NCI-H2029 treated with DMSO at 0.1 percent for 48 hours (cell line): ENCODE measurements around the gene KLHL7.

Experiments
- DNase-seq: peaks from one replicate; lab custom pipeline; 2025; lab: John Stamatoyannopoulos, UW

The KLHL7 gene, protein sequence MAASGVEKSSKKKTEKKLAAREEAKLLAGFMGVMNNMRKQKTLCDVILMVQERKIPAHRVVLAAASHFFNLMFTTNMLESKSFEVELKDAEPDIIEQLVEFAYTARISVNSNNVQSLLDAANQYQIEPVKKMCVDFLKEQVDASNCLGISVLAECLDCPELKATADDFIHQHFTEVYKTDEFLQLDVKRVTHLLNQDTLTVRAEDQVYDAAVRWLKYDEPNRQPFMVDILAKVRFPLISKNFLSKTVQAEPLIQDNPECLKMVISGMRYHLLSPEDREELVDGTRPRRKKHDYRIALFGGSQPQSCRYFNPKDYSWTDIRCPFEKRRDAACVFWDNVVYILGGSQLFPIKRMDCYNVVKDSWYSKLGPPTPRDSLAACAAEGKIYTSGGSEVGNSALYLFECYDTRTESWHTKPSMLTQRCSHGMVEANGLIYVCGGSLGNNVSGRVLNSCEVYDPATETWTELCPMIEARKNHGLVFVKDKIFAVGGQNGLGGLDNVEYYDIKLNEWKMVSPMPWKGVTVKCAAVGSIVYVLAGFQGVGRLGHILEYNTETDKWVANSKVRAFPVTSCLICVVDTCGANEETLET

GRCh38 chr7:23105644-23106056 is at the start of gene KLHL7:
TSS of gene KLHL7 (plus strand) at chr7:23105785. CDS start at chr7:23106027, 242 bp downstream.
- peak; percentile 35 for DNase-seq

GRCh38 chr7:23058408-23059096 is 47.0 kb upstream of the KLHL7 start:
- no peak for DNase-seq

DNA sequence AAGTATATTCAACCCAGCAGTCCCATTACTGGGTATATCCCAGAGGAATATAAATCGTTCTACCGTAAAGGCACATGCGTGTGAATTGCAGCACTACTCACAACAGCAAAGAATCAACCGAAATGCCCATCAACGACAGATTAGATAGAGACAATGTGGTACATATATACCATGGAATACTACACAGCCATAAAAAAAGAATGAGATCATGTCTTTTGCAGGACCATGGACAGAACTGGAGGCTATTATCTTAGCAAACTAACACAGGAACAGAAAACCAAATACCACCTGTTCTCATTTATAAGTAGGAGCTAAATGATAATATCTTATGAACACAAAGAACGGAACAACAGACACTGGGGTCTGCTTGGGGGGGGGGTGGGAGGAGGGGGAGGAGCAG is 44.3 kb upstream of the KLHL7 start:
- DNase-seq: no peak

DNA sequence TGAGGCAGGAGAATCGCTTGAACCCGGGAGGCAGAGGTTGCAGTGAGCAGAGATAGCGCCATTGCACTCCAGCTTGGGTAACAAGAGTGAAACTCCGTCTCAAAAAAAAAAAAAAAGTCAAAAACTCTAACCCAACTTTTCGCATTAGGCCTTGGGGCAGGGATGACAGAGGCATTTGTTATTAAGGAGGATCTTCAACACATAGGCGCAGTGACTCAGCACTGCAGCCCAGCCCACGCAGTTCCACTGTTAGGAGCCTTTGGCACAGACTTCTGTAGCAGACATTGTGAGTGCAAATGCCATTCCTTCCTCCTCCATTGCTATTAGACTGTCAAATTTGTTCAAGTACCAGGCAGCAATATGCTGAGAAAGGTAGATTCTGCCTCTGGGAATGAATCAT is 43.1 kb upstream of the KLHL7 start:
- no peak for DNase-seq

GRCh38 chr7:23065974-23066373 is 39.6 kb upstream of the KLHL7 start:
- no peak for DNase-seq

GRCh38 chr7:23067271-23067670 is 38.3 kb upstream of the KLHL7 start:
- DNase-seq: no peak

DNA sequence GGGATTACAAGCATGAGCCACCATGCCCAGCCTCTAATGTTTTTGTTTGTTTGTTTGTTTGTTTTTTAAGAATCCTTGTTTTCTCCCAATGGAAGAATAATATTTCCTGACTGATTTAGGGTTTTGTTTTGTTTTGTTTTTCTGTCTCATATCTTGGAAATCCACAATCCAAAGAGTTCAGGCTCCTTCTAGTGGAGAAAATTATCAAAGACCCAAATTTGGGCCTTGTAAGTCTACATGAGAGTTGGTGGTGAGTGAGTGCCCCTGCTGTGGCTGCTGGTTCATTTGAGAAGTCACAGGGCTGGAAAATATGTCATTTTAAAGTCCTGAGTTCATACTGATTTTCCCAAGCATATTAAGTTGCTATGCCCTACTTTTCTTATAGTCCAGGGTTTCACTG is 33.5 kb upstream of the KLHL7 start:
- DNase-seq: no peak

DNA sequence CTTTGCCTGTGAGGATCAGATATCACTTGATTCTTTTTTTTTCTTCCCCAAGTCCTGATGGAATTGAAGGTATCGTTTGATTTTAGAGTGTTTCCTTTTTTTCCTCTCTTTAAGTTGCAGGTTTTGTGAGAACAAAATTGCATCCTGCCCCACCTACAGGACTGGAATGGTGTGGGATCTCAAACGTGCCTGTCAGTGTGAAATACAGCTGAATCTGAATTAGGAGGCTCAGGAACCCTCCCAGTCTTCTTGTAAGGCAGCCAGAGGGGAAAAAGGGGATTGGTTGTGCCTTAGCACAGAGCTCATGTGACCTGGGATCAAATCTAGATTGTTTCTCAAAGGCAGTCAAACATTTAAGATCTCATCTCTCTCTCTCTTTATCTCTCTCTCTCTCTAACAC is 32.7 kb upstream of the KLHL7 start:
- DNase-seq: no peak

GRCh38 chr7:23074443-23075261 is 30.9 kb upstream of the KLHL7 start:
- peak; percentile 67 for DNase-seq

GRCh38 chr7:23075571-23075970 is 30.0 kb upstream of the KLHL7 start:
- no peak for DNase-seq

DNA sequence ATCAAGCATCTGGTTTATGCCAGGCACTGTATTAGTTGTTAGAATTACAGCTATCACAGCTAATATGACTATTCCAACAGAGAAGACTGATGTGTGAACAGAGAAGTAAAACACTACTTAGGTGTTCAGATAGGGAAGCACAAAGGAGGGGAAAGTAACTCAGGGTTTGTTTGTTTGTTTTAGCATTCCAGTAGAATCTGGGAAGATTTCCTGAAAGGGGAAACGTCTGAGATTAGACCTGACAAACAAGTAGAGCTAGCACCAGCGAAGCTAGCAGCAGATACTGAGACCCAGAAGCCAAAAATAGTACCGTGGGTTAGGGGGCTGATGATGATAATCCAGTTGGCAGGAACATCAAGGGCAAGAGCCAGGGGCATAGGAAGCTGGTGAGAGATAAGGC is 28.8 kb upstream of the KLHL7 start:
- no peak for DNase-seq

DNA sequence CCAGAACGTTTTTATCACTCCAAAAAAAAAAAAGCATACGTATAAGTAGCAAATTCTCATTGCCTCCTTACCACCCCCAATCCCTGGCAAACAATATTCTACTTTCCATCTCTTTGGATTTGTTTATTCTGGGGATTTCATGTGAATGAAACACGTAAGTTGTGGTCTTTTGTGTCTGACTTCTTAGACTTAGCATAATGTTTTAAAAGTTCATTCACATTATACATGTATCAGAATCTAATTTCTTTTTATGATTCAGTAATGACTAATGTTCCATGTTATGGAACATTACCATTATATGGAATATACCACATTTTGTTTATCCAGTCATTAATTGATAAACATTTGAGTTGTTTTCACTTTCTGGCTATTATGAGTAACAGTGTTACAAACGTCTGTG is 12.5 kb upstream of the KLHL7 start:
- no peak for DNase-seq

GRCh38 chr7:23093546-23093945 is 12.0 kb upstream of the KLHL7 start:
- DNase-seq: no peak

DNA sequence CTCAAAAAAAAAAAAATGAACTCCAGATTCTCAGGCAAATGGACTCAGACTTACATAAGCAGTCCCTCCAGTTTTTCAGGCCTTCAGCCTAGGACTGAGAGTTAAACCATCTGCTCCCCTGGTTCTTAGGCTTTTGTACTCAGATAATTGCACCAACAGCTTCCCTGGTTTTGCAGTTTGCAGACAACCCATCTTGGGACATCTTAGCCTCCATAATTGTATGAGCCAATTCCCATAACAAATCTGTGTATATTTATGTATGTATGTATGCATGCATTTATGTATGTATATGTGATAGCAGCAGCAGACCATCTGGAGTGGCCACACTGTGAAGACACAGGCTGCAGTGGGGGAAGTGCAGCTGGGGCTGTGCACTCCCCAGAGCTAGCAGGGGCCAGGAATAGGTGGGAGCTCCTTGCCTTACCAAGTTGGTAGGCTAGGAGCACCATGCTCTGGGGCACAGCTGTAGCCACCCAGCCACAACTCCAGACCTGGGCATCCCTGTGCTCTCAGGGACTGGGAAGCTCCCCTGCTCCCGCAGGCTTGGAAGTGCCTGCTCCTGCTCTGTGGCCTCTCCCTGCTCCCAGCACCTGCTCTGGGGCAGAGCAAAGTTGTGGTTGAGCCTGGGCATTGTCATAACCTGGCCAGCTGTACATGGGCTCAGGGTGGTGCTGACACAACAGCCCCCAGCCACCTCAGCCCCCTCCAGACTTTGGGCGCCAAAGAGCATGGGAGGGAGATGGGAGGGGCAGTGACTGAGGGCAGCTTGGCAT is 8.9 kb upstream of the KLHL7 start:
- DNase-seq: no peak

DNA sequence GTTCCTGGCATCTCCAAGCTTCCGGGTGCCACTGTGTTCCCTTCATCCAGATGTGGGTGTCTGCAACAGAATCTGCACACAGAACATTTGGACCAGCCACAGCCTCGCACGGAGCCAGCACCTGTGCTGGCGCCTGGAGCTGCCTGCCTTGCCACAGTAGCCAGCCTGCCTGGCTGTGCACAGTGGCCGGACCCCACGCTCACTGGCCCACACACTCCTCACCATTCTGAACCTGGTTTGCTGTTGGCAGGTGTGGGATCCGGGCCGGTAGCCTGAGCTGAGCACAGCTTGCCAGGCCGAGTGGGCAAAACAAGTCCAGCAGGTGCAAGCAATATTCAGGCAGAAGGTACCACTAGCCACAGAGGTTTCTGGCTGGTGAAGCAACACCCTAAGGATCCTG is 7.6 kb upstream of the KLHL7 start:
- no peak for DNase-seq

GRCh38 chr7:23098460-23098859 is 7.1 kb upstream of the KLHL7 start:
- no peak for DNase-seq

DNA sequence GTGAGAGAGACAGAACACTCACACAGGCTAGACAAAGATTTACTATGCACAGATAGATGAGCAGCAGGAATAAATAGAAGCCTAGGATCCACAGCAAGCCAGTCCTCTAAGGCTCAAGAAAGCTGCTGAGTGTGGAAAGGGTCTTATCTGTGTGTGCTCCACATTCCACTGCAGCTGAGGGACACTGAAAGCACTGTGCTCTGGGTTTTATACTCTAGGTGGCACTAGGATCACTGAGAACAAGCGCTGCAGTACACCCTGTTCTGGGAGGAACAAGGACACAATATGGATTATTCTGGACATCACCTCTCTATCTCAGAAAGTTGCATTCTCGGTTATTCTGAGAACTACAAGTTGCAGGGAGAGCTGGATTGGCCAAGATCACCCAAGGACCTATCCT is 4.9 kb upstream of the KLHL7 start:
- DNase-seq: no peak

GRCh38 chr7:23105086-23105643 is 420 bp upstream of the KLHL7 start:
- DNase-seq: no peak

- DNase-seq: peak; percentile 42
These were observed 655 bp downstream of the KLHL7 start for GRCh38 chr7:23106057-23106822.
